Cardiac fibroblast (primary cell): ENCODE data around the gene TIAM1.
A peak's percentile ranks its signal among the peaks of the same experiment; 100 is the strongest.

Experiments used
- DNase-seq, 2 donors: peaks; one replicate each; pipeline versions ENCODE4 v3.0.0 to v3.0.0-alpha.2; 2010; ENCODE audit warnings: low read depth in 2 of 2
- H3K4me3 ChIP-seq, 2 donors: replicated peaks in 1 of 2; 1 replicate in 1 of 2; 2 replicates in 1 of 2; pipeline ENCODE4 v1.5.1; 2011; ENCODE audit warnings: low read depth in 2 of 2, low read length in 2 of 2, mild to moderate bottlenecking in 2 of 2, moderate library complexity in 1 of 2
- TF ChIP-seq, protein P1 (sequence below): IDR thresholded peaks from one replicate; pipeline ENCODE4 v1.5.1; 2011; ENCODE audit warnings: low read depth, mild to moderate bottlenecking, low read length, inconsistent platforms

Gene TIAM1

DNA sequence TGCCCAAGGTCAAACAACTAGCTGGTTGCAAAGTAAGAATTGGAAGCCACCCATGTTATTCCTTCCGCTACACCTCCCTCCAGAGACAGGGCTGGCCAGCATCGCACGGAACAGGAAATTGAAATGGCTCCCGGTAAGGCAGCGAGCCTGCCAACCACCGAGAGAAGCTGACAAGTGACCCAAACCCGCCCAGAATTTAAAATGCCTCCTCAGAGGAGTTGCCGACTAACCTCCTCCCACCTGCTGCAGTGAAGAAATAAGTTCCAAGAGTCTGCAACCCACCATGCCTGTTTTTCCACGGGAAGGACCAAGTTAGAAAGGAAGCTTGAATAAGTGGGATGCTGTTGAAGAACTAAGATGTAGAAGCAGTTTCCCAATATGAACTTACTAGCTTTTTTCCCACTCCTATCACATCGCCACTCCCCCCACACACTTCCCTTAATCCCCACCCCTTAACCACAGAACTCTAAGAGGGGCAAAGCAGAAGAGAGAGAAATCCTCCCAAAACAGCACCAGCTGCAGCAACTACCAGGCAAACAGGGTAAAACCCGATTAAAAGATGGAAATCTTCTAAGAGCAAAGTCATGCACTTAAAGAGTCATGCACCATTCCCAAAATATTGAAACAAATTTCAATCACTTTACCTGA is 78.6 kb downstream of the TIAM1 start:
- H3K4me3 ChIP-seq = no peak overlapping the region
- peak in 1 of 2 donors; percentile 40 for DNase-seq
- TF ChIP-seq, protein P1, sequence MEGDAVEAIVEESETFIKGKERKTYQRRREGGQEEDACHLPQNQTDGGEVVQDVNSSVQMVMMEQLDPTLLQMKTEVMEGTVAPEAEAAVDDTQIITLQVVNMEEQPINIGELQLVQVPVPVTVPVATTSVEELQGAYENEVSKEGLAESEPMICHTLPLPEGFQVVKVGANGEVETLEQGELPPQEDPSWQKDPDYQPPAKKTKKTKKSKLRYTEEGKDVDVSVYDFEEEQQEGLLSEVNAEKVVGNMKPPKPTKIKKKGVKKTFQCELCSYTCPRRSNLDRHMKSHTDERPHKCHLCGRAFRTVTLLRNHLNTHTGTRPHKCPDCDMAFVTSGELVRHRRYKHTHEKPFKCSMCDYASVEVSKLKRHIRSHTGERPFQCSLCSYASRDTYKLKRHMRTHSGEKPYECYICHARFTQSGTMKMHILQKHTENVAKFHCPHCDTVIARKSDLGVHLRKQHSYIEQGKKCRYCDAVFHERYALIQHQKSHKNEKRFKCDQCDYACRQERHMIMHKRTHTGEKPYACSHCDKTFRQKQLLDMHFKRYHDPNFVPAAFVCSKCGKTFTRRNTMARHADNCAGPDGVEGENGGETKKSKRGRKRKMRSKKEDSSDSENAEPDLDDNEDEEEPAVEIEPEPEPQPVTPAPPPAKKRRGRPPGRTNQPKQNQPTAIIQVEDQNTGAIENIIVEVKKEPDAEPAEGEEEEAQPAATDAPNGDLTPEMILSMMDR = no peak

DNA sequence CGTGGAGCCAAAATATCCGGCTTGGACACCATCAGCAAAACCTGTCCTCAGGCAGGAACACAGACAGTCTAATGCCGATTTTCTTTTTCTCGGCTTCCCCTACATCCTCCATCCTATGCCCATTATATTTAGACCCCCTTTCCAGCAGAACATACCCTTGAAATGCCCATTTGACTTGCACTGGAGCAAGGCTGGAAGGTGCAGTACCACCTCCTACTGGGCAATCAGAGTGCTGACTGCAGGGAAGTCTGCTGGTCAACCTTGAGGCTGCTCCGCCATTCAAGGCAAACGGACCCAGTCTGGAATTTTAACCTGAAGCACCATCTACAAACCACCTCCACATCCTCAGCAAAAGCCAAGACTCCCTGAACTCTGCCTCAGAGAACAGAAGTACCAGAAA is 79.5 kb downstream of the TIAM1 start:
- H3K4me3 ChIP-seq = no peak overlapping the region
- TF ChIP-seq, protein P1 = no peak
- DNase-seq = no peak

DNA sequence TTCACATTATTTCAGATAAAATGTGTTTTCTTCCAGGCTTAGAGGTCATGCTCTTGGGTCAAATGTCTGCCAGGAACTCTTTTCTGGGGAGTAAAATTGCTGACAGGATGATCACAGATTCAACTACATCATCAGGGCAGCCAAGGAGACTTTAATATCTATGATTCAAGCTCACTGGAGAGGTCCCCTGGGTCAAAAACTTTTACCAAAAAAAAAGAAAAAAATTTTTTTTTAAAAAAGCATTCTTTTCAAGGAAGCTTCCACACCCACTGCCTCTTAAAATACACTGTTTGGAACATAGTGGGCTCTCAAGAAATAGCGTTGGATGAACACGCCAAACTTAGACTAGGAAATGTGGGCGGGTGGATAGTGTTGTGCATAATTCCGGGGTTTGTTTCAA is 81.3 kb downstream of the TIAM1 start:
- no peak overlapping the region for H3K4me3 ChIP-seq
- TF ChIP-seq, protein P1 = no peak
- DNase-seq = no peak

DNA sequence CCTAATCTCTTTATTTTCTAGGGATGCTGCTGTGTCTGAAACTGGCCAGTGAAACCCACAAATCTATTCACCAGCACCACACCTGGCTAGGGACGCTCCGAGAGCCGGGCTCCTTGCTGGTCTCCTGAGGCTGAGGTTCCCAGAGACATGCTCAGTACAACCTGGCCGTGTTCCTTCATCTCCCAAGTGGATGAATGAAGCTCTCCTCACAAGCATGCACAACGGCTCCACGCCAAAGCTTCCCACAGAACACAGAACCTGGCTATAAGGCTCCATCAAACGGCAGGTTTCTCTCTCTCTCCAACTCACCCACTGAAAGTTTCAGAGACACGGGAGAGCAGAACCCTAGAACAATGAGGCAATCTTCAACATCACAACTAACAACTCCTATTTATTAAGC is 82.3 kb downstream of the TIAM1 start:
- TF ChIP-seq, protein P1 = no peak
- H3K4me3 ChIP-seq = no peak overlapping the region
- no peak for DNase-seq

DNA sequence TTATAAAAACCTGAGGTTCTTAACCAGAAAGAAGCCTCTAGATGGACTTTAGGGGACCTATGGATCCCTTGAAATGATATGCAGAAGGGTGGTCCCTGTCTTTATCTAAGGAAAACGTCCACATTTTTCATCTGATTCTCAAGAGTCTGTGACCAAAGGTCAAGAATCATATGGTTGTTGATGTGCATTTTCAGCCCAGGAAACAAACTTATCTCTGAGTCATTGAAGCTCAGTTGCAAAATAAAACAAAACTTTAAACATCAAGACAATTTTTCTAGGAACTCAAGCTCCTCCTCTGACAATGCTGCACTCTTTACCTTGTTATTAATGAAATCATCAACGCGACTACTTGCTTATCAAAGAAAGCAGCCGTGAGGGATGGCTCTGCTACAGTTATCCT is 83.3 kb downstream of the TIAM1 start:
- TF ChIP-seq, protein P1 = no peak
- peak; percentile 50 for DNase-seq
- H3K4me3 ChIP-seq = no peak overlapping the region

DNA sequence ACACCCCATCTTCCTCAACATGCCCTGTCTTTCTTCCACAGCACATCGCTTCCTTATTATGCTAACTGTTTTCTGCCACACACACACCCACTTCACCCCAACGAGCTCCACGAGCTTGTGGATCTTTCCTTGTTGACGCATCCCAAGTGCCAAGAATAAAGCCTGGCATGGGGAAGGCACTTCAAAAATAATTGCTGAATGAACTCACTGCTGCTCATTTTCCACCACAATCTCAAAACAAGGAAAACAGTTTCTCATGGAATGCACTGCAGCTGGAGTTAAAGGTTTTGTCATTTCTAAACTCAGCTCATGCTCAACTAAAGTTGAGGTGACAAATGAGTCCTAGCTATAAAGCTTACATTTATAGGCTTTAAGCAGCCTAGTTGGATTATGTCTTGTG is 86.0 kb downstream of the TIAM1 start:
- no peak for DNase-seq
- TF ChIP-seq, protein P1 = no peak
- H3K4me3 ChIP-seq = no peak overlapping the region

DNA sequence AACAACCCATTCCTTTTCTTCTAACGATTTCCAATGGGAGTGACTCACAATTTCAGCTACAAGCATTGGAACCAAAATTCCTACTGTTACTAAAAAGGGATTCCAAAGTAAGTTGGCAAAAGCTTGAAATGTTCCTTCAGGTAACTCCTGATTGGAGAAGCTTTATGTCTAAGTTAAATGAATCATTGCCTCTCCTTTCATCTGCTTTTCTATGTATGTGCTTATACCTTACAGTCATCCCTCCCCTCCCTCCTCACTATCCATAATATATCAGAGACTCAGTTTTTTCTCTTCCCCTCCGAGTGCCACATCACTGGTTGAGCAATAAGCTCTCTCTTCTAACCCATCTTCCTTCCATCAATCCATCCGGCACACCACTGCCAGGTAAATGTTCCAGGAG is 86.8 kb downstream of the TIAM1 start:
- TF ChIP-seq, protein P1 = no peak
- H3K4me3 ChIP-seq = no peak overlapping the region

More for the DNA sequence above, 86.8 kb downstream of the TIAM1 start:
- no peak for DNase-seq
